ENCODE data around the gene HSPA9. TPM values are rescaled to one million over a fixed set of nuclear protein-coding genes. Genes with fewer than 3 reads are reported as not detected.

HSPA9 gene
- total RNA-seq, 4 donors from 2014 or later: 139 to 250 (median 186) TPM

- H3K36me3 ChIP-seq: no peaks in the 10 kb centered on the region
- no peak overlapping the region for H3K4me3 ChIP-seq
- 71% methylated on average over 2 of the region's 2 CpGs for WGBS
- no peak for DNase-seq (ENCODE audit: extremely low spot score)
- intact Hi-C loops (cut with DNase I): no loop called here
- TF ChIP-seq EP300 (IDR thresholded peaks at IDR 0.05) (no peak), POLR2AphosphoS5 (IDR thresholded peaks at IDR 0.05) (no peak), CTCF (IDR thresholded peaks at IDR 0.05) (no peak), POLR2A (IDR thresholded peaks at IDR 0.05; ENCODE audit: low read depth) (no peak)
- H3K27me3 ChIP-seq: no peaks in the 10 kb centered on the region
- peaks cover 44 to 69% (median 63%) of the 10 kb centered on the region in 4 donors for H3K4me1 ChIP-seq
- H3K27ac ChIP-seq (replicated peaks in 1 of 4): no peak overlapping the region
- H3K9me3 ChIP-seq: no peaks in the 10 kb centered on the region
These were observed 36.1 kb downstream of the HSPA9 start for GRCh38 chr5:138538943-138539627.

- peaks cover 0 to 5% (median 0%) of the 10 kb centered on the region in 4 donors for H3K36me3 ChIP-seq
- intact Hi-C loops (cut with DNase I): no loop called here
- H3K27me3 ChIP-seq: no peaks in the 10 kb centered on the region
- DNase-seq (ENCODE audit: extremely low spot score): no peak
- H3K4me3 ChIP-seq: no peak overlapping the region
- 81% methylated on average over 4 of the region's 4 CpGs for WGBS
- no peaks in the 10 kb centered on the region for H3K9me3 ChIP-seq
- peaks cover 48 to 78% (median 70%) of the 10 kb centered on the region in 4 donors for H3K4me1 ChIP-seq
- no peak overlapping the region for H3K27ac ChIP-seq (replicated peaks in 1 of 4)
- TF ChIP-seq CTCF (IDR thresholded peaks at IDR 0.05) (peak in 1 of 3 experiments; percentile 24), EP300 (IDR thresholded peaks at IDR 0.05) (no peak)
These were observed 38.4 kb downstream of the HSPA9 start for GRCh38 chr5:138536665-138537315.

- Histone ChIP-seq H3K4me1 (peaks cover 42 to 78% (median 67%) of the 10 kb centered on the region in 4 donors), H3K36me3 (peaks cover 0 to 5% (median 0%) of the 10 kb centered on the region in 4 donors), H3K4me3 (no peak overlapping the region), H3K27ac (replicated peaks in 1 of 4) (no peak overlapping the region), H3K9me3 (no peaks in the 10 kb centered on the region), H3K27me3 (no peaks in the 10 kb centered on the region)
- DNase-seq (ENCODE audit: extremely low spot score): no peak
- no peak for TF ChIP-seq POLR2A (IDR thresholded peaks at IDR 0.05; ENCODE audit: low read depth)
- TF ChIP-seq EP300 (IDR thresholded peaks at IDR 0.05): no peak
- TF ChIP-seq CTCF (IDR thresholded peaks at IDR 0.05): no peak
- TF ChIP-seq POLR2AphosphoS5 (IDR thresholded peaks at IDR 0.05): no peak
- 63% methylated on average over 2 of the region's 2 CpGs for WGBS
- intact Hi-C loops (cut with DNase I): no loop called here
These were observed 39.0 kb downstream of the HSPA9 start for GRCh38 chr5:138536215-138536614.

- Histone ChIP-seq H3K27ac (replicated peaks in 1 of 4) (no peak overlapping the region), H3K36me3 (peaks cover 0 to 5% (median 0%) of the 10 kb centered on the region in 4 donors), H3K9me3 (no peaks in the 10 kb centered on the region), H3K4me1 (peaks cover 22 to 60% (median 48%) of the 10 kb centered on the region in 4 donors), H3K4me3 (no peak overlapping the region), H3K27me3 (no peaks in the 10 kb centered on the region)
- DNase-seq (ENCODE audit: extremely low spot score): no peak
- intact Hi-C loops (cut with DNase I): no loop called here
- TF ChIP-seq POLR2A (IDR thresholded peaks at IDR 0.05; ENCODE audit: low read depth): no peak
- TF ChIP-seq EP300 (IDR thresholded peaks at IDR 0.05): no peak
- TF ChIP-seq POLR2AphosphoS5 (IDR thresholded peaks at IDR 0.05): no peak
- no peak for TF ChIP-seq CTCF (IDR thresholded peaks at IDR 0.05)
- WGBS: 80% methylated on average over 5 of the region's 5 CpGs
These were observed 40.9 kb downstream of the HSPA9 start for GRCh38 chr5:138533973-138534941.
